NB4 (cell line): ENCODE measurements around the gene TTYH3.

Source experiments
- DNase-seq: peaks from one replicate; pipeline ENCODE4 v3.0.0; 2010; ENCODE audit warnings: low read depth
- H3K4me3 ChIP-seq: one replicate; pipeline ENCODE4 v1.5.1; 2011; ENCODE audit warnings: mild to moderate bottlenecking, low read depth, low read length, moderate library complexity
- CTCF ChIP-seq: IDR thresholded peaks from one replicate; pipeline ENCODE4 v1.5.1; 2012; ENCODE audit warnings: low read depth, low read length
- MAX ChIP-seq: IDR thresholded peaks from 2 replicates; pipeline ENCODE4 v1.6.1; 2011; ENCODE audit warnings: low read depth, low read length
- MYC ChIP-seq: IDR thresholded peaks from 2 replicates; pipeline ENCODE4 v1.6.1; 2011; ENCODE audit warnings: low read depth, low read length
- POLR2A ChIP-seq: IDR thresholded peaks from 2 replicates; pipeline ENCODE4 v1.6.1; 2011; ENCODE audit warnings: mild to moderate bottlenecking; ENCODE audit not compliant: insufficient read length; ENCODE audit errors: extremely low read depth

TTYH3 gene

GRCh38 chr7:2661096-2661449, 29.3 kb downstream of the TTYH3 start:
- H3K4me3 ChIP-seq: no peak overlapping the region
- no peak for DNase-seq
- no peak for TF ChIP-seq POLR2A
- TF ChIP-seq MAX: no peak
- no peak for TF ChIP-seq CTCF
- no peak for TF ChIP-seq MYC

- H3K4me3 ChIP-seq: no peak overlapping the region
- DNase-seq: no peak
- TF ChIP-seq MYC (no peak), POLR2A (no peak), CTCF (peak; percentile 18), MAX (no peak)
Measured at GRCh38 chr7:2661602-2662272, 30.0 kb downstream of the TTYH3 start.

GRCh38 chr7:2662273-2663120, 30.7 kb downstream of the TTYH3 start:
- H3K4me3 ChIP-seq: no peak overlapping the region
- DNase-seq: no peak

GRCh38 chr7:2663121-2663886, 31.5 kb downstream of the TTYH3 start:
- TF ChIP-seq POLR2A: no peak
- no peak for TF ChIP-seq MYC
- no peak for TF ChIP-seq CTCF
- TF ChIP-seq MAX: no peak
- no peak overlapping the region for H3K4me3 ChIP-seq
- DNase-seq: no peak

More at GRCh38 chr7:2662273-2663120, 30.7 kb downstream of the TTYH3 start:
- TF ChIP-seq MAX (no peak), CTCF (no peak), POLR2A (no peak), MYC (no peak)

GRCh38 chr7:2663960-2664359, 32.2 kb downstream of the TTYH3 start:
- TF ChIP-seq POLR2A: no peak
- no peak for TF ChIP-seq MYC
- TF ChIP-seq MAX: no peak
- no peak for TF ChIP-seq CTCF
- no peak for DNase-seq
- H3K4me3 ChIP-seq: no peak overlapping the region
